Measurements from ENCODE around the gene SLC16A1. TPM values are rescaled to one million over a fixed set of nuclear protein-coding genes. Genes with fewer than 3 reads are reported as not detected.

Gene SLC16A1, protein sequence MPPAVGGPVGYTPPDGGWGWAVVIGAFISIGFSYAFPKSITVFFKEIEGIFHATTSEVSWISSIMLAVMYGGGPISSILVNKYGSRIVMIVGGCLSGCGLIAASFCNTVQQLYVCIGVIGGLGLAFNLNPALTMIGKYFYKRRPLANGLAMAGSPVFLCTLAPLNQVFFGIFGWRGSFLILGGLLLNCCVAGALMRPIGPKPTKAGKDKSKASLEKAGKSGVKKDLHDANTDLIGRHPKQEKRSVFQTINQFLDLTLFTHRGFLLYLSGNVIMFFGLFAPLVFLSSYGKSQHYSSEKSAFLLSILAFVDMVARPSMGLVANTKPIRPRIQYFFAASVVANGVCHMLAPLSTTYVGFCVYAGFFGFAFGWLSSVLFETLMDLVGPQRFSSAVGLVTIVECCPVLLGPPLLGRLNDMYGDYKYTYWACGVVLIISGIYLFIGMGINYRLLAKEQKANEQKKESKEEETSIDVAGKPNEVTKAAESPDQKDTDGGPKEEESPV
- total RNA-seq (2022; extraction: Qiagen RNA extraction): 44.0 to 53.9 TPM (median 46.6 TPM) in 5 replicates

DNA sequence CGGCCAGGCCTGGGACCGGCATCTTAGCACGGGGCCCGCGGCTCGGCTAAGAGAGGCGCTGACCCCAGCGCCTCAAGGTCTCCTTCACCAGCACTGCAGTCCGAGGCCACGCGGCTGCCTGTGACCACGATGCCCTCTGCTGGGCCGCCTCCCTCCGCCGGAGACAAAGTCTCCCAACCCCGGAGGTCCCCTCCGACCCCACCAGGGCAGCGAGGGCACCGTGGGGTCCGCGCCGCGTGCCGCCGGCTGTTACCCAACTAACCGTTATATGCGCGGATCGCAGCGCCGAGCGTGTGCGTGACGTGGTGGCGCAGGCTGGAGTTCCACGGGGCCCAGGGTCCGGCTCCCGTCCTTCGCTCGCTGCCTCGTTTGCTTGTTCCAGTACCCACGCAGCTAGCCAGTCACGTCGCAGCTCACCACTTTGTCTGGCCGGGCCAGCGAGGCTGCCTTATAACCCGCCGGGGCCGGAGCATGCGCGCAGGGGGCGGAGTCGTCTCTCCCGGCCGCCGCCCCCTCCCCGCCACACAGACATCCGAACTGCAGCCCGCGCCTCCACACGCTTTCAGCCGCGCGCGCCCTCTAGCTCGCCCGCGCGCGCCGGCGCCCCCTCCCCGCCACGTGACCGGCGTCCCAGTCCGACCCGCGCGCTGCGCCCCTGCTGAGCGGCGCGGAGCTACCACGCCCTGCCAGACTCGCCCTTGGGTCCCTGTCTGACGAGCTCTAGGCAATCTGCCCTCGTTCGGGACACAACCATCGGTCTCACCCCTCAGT is at the start of gene SLC16A1:
TSS of gene SLC16A1 (minus strand) at position 424 of the 771 bp plus-strand sequence. CDS start 26,888 bp downstream, outside the sequence.

Other genes starting within 250 kb of the SLC16A1 start
- gene RHOC, start 249.1 kb downstream of the SLC16A1 start, total RNA-seq (2022; extraction: Qiagen RNA extraction): 346 to 394 TPM (median 376 TPM) in 5 replicates
- gene PPM1J, start 240.9 kb downstream of the SLC16A1 start, total RNA-seq (2022; extraction: Qiagen RNA extraction): 0.82 to 1.5 TPM (median 1.2 TPM) in 5 replicates
- gene LRIG2, start 117.0 kb upstream of the SLC16A1 start, total RNA-seq (2022; extraction: Qiagen RNA extraction): 3.1 to 3.7 TPM (median 3.2 TPM) in 5 replicates

Data from A549 treated with CORT108297 at 1 μM for 4 hours (cell line).